ENCODE results near the gene NPAS1. TPM values are rescaled to one million over a fixed set of nuclear protein-coding genes. Genes with fewer than 3 reads are reported as not detected.

NPAS1 gene
- total and polyA plus RNA-seq, 2 experiments from 2014 or later: 5.6 to 9.8 TPM

GRCh38 chr19:47071731-47072130, 52.1 kb downstream of the NPAS1 start (continued):
- TF ChIP-seq ZNF462 (CRISPR knock-in tag; IDR thresholded peaks at IDR 0.05) (no peak), NANOG (IDR thresholded peaks at IDR 0.05; ENCODE audit: borderline replicate concordance) (no peak), EZH2phosphoT487 (IDR thresholded peaks at IDR 0.05; ENCODE audit: unreplicated experiment) (no peak)

GRCh38 chr19:47072323-47072722, 52.7 kb downstream of the NPAS1 start:
- Histone ChIP-seq H3K79me2 (replicated peaks; ENCODE audit: insufficient read depth) (peaks cover 24% of the 10 kb centered on the region), H3F3A (replicated peaks; ENCODE audit: low read depth) (peaks cover 2% of the 10 kb centered on the region; the same call in 1 of the 2 replicates), H3K4me3 (no peak overlapping the region), H3K9me2 (ENCODE audit: insufficient read depth) (no peaks in the 10 kb centered on the region), H3K4me2 (no peak overlapping the region), H3K36me3 (ENCODE audit: insufficient read depth) (peaks cover 6% of the 10 kb centered on the region; the same call in 1 of the 2 replicates), H4K20me1 (replicated peaks; ENCODE audit: insufficient read depth) (peaks cover 44% of the 10 kb centered on the region), H3K27me3 (ENCODE audit: insufficient read depth) (no peaks in the 10 kb centered on the region), H2AFZ (no peak overlapping the region), H3K27ac (ENCODE audit: low read depth) (no peak overlapping the region), H3K4me1 (ENCODE audit: insufficient read depth) (no peaks in the 10 kb centered on the region)
- no peaks in the 10 kb centered on the region for H3K9me3 Mint-ChIP-seq
- no peaks in the 10 kb centered on the region; the same call in 2 of the 3 replicates for H3K4me1 Mint-ChIP-seq
- ATAC-seq (no peak), DNase-seq (ENCODE audit: low spot score) (no peak)
- H3K36me3 Mint-ChIP-seq (ENCODE audit: low read depth): peaks cover 72% of the 10 kb centered on the region
- no peak overlapping the region; the same call in 2 of the 3 replicates for H3K4me3 Mint-ChIP-seq
- H3K27me3 Mint-ChIP-seq (ENCODE audit: insufficient read depth, low read depth, poor library complexity): peaks cover 23% of the 10 kb centered on the region
- no peak overlapping the region for H3K27ac Mint-ChIP-seq
- TF ChIP-seq ETS1 (IDR thresholded peaks at IDR 0.05) (no peak), ZNF462 (CRISPR knock-in tag; IDR thresholded peaks at IDR 0.05) (no peak)

Measured in GM23338 (cell line).